IPS DF 4.7 (cell line): Measurements from ENCODE around the gene IRX1.

ENCODE experiments used
- DNase-seq: peaks from one replicate; pipeline ENCODE4 v3.0.0-alpha.2; 2013; ENCODE audit warnings: low spot score; ENCODE audit errors: extremely low read depth

Gene IRX1

DNA sequence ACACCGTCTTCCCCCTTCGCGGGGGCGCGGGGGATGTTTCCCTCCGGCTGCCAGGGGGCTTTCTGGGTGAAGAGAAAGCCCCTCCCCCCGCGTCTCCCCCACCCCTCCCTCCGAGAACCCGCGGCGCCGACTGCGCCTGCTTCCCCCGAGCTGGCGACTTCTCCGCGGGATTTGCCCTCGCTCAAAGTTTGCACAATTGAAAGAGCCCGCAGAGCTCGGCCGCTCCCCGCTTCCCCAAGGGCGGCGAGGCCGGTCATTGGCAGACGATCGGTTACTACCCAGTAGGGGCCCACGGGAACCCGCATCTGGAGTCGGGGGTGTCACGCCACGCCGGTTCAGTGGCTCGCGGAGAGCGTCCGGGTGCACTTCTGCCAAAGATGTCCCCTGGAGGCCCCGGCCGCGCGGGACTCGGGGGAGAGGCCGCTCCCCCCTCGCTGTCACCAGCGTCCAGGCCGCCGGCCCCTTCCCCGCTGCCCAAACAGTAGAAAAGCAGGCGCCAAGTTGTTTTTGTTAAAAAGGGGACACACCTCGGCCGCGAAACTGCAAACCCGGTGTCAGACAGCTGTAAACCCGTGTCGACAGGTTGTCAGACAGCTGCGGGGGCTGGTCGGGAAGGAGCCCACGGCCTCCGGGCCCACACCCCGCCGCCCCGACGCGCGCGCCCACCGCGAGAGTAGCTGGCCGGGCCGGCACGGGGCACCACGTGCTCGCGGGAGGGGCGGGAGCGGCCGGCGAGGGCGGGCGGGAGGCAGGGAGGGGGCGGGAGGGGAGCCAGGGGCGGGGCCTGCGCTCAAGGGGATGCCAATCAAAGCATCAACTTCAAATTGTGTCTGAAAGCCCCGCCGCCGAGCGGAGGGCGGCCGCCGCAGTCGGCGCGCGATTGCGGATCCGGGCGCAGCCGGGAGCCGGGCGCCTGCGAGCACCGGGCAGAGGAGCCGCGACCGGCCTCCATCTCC lies at the start of gene IRX1:
Gene IRX1, plus strand, starts transcription at position 827 of the 956 bp plus-strand sequence. CDS start 274 bp downstream, outside the sequence.
- DNase-seq: no peak

DNA sequence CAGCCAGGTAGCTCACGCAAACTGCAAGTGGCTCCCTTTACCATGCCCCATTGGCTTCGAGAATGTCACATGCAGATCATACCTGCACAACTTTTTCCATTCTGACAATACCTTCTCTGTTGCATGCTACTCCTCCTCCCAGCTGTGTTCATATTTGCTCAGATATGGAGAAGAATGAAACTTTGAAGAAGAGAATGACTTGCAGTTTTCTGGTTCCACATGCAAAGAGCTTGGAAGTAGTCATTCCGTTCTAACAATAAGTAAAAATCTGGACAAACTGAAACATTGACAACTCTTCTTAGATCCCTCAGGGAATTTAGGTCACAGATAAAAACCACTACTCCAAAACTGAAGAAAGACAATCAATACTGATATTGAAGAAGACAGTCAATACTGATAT lies 49.6 kb upstream of the IRX1 start:
- no peak for DNase-seq

DNA sequence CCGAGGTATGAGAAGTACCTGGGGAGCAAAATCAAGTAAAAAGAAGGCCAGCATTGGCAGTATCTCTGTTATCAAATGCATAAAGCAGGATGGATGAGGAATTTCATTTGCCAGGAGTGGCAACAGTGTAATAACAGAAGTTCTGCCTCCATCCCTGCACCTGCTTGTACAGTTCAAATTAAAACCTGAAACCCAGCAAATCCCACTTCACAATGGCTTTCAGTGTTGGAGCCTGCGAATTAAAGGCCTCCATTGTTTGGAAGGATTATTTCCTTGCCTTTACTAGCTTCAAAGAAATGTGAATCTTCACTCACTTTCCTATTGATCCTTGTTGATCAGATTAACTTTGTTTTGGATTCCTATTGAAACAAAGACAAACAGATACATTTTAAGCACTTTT lies 31.5 kb upstream of the IRX1 start:
- no peak for DNase-seq

DNA sequence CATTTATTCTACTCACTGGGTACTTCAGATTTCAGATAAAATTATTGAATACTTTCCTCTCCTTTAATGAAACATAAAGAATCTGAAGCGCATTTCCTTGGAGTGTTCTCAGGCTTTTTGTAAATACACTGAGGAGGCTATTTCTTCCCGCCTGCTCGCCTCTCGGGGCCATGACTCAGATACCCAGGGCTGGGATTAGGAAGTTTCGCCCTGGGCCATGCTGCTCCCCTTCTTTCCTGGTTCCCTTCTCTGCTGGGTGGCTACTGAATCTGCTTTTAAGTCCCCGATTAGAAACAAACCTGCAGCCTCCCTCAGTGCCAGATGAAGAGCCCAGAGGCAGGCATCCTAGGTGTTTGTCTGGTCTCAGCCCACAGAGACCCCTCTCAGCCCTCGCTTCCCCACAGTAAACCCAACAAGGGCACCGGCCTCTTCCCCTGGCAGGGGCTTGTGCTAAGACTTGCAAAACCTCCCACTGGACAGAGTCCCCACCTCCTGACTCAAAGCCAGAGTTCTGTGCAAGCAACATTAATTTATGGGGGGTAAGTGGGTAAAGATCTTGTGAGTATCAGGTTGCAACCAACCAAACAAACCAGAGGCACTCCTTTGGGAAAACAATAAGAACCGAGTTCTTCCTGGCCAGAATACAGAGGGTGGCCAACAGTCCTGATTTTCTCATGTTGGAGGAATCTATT lies 30.7 kb upstream of the IRX1 start:
- DNase-seq: no peak

DNA sequence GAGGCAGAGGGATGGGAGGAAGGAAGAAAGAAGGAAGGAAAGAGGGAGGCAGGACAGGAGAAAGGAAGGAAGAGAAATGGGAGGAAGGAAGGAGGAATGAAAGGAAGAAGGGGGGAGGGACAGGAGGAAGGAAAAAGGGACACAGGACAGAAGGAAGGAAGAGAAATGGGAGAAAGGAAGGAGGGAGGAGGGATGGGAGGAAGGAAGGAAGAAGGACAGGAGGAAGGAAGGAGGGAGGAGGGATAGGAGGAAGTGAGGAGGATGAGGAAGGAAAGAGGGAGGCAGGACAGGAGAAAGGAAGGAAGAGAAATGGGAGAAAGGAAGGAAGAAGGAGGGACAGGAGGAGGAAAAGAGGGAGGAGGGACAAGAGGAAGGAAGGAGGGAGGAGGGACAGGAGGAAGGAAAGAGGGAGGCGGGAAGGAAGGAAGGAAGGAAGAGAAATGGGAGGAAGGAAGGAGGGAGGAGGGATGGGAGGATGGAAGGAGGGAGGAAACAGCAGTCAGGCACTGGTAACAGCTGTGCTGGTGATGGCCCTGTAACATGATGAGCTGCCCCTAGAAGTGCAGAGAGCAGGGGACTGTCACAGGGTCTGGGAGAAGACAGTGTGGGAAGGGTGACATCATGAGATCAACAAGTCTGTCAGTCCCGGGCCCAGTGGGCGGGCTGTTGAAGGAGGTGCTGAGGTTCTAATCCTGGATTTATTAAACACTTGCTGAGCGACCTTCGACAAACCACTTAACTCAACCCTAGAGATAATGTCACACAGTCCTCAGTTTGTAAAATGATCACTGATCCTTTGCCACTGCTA lies 10.7 kb upstream of the IRX1 start:
- no peak for DNase-seq

DNA sequence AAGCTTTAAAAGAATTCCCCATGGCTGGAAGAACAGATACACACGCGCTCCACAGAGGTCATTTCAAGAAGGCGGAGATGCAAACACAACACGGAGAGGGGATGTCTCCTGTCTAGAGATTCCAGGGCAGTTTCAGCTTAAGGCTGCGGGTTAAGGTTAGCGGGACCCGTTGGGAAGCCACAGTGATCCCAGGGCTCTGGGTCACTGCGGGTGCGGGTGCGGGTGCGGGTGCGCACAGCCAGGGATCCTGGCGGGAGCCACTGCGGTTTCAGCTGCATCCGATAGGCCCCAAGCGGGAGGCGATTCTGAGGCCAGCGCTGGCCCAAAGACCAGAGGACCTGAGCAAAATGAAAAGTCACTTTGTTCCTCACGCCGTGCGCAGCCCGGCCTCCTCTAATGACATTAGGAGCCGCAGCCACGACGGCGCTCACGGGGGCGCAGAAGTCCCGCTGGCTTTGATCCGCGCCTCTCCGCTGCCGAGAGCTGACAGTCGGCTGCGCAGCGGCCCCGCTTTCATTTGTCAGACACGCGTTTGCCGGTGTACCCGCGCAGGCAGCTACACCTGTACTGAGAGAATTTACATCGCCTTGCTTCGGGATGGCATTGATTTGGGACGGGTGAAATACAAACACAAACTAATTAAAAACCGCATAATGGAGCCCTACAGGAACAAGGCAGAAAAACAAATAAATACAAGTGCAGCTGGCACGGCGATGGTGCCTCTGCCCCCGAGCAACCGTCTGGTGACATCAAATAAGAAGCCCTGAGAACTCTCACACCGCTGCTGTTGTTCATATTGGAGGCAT lies 5.3 kb upstream of the IRX1 start:
- DNase-seq: no peak

DNA sequence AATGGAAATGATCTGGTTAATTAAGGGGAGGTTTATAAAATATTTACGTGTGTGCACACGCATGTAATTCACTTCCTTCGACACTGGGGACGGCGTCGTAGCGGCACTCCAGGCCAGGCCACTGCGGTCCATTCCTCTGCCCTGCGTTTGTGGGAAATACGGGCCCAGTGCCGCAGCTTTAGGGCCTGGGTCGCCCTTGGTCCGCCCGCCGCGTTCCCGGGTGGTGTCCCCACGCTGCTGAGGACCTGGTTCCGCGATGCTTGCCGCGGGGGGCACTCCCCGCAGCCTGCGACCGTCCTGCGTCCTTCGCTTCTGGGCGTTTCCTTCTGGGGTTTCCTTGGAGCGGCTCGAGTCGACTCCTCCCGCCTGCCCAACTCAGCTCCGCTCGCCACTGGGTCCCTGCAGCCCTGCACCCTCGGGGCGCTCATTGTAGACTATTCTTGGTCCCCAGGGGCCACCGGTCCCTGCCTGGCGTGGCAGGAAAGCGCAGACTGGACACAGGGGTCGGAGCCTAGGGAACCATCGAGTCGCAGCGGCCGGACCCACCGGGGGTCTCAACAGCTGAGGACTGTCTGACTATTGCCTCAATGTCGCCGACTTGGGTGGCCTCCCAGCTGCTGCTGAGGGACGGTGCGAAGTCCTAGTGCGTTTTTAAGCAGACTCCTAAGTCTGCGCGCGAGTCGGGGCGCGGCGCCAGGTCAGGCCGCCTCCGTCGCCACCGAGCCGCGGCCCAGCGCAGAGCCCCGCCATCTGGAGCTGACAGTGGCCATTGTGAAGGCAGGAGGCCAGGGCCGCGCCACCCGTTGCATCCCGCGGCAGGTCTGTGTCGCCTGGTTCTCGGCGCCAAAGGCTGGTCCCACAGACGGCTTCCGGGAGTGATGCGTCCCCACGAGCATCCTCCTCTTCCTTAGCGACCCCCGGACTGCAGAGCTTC lies 4.4 kb upstream of the IRX1 start:
- no peak for DNase-seq

DNA sequence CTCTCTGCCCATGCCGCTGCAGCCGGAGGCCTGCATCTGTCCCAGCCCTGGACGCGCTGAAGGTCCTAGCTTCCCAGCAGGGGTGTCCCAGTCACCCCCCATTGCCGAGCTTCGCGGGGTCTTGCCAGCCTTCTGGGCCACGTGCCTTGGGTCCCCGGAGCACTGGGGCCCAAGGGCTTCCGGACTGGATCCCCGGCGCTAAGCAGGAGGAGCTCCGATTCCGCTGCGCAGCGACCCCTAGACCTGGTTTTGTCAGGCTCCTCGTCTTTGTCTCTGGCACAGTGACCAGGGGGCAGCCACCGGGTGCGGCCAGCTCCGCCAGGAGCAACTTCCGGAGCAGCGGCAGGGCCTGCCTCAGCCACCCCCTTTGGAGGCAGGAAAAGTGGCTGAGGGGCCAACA lies 3.3 kb upstream of the IRX1 start:
- DNase-seq: no peak

DNA sequence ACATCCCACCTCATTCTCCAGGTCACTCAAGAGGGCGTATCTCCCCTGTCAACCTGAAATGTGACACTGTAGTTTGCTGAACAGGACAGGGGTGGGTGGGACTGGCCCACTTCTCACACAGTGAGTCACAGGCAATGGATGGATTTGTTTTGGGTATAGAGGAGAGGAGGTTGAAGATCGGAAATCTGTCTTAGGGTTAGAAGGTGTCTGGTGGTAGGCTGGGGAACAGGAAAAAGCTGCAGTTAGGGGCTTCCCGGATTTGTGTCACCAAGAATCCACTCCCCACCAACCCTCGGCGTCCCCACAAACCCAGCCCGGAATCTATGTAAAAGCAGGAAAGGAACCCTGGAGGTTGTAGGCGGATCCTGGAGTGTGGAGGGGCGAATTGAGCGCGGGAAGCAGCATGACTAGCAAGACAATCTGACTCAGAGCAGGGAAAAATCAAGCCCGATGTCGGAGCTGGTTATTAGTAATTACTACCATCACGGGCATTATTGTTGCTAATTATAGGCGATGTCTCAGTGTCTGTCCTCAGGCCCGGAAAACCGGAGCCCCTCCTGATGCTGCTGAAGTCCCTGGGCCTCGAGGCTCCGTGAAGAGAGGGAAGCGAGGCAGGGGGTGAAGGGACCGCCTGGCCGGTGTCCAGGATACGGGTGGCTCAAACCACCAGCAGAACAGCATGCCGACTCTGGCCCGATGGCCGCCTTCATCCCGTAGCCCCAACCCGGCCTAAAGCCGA lies 1.7 kb upstream of the IRX1 start:
- DNase-seq: no peak

DNA sequence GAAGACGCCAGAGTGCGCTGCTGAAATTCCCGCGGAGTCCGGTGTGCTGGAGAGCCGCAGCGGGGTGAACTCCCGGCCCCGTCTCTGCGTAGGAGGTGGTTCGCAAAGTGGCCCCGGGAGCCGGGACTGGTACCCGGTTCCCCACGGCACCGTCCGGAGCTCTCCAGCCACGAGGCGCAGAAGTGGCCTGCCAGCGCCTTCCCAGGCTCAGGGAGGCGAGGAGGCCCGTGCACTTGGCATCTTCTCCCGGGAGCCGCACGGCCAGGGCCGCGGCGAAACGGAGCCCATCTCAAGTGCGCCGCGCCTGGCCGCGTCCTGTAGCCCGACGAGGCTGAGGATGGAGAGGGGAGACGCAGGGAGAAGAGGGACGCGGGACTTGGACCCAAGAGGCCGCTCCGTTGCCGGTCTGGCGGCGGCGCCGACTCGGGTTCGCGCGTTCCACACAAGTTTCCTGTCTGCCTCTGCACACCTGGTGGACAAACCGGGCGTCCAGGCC lies 1.1 kb upstream of the IRX1 start:
- no peak for DNase-seq

DNA sequence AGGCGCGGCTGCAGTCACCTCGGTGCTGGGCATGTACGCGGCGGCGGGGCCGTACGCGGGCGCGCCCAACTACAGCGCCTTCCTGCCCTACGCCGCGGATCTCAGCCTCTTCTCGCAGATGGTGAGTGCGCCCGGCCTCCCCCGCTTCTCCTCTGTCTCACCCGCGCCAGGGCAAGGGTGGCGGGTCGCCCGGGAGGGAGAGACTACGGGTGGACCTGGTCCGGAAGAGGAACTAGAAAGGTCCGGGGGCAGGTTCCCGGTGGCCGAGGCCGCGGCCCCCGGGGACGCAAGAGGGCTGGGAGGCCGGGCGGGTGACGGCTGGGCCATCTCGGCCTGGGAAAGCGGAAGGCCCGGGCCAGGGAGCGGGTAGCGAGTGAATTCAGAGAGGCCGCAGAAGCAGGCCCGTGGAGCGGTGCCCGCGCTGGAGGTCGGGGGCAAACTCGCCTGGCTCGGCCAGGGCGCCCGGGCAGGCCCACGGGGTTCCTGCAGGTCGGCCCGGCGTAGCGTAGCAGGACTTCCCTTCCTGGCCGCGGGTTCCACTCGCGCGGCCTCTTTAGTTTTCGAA lies 711 bp downstream of the IRX1 start:
- no peak for DNase-seq

DNA sequence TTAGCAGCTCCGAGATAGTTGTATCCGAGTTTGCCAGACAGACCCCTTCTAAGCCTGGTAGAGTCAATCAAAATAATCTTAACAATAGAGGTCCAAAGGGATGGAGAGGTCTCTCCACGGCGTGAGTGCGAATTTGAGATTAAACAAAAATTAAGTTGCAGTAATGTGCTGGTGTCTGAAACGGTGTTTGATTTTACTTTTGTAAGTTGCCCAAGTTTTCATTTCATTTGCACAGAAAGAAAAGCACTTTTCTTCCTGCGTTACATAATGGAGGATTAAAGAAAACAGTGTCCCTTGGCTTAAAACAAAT lies 1.2 kb downstream of the IRX1 start:
- no peak for DNase-seq

DNA sequence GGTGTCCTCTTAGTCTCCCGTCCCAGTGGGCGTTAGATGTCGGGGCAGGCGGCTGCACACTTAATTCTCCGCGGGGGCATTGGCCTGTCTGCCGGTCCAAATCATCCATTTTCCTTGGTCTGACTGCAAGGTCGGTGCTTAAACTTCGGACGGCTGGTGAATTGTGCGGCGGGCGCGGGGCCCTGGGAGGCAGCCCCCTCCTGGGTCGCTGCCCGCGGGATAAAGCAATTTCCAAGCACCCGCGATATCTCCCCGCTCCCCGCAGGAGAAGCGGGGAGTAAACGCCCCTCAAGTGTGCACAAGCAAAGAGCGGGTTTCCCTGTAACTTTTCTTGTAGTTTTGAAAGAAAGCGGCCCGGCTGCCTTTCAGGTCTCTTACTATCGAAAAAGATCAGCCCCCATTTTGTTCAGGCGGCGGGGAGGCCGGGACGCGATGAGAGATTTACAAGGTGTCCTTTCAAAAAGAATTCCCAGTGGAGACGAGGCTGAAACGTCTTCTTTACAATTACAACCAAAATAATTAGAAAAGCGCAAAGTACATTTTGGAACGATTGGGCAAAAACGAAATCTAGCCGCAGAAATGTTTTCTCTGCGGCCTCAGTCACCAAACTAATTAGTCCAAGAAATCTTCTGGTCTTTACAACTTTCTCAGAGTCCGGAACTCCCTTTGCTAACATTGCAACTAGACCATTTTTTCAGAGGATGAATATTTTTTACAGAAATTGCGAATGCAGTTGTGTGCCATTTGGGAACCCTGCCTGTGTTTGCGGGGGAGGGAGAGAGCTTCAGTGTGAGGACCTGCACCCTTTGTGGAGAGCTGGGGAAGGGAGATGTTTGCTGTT lies 1.8 kb downstream of the IRX1 start:
- no peak for DNase-seq

DNA sequence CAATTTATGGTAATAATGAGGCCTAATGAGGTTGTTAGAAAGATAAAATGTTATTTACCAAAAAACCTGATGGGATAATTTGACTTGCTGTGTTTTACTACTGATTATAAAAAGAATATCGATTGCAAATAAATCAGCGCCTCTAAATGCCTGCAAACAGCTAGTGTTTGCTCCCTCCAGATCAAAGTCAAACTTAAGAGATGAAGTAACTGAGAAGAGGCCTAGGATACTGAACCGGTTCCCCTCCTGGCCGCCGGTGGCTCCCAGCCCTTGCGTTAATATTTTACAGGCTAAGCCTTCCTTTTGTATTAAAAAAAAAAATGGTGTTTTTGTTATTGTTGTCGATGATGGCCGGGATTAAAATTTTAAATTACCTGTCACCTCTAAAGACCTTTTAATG lies 2.6 kb downstream of the IRX1 start:
- DNase-seq: no peak

DNA sequence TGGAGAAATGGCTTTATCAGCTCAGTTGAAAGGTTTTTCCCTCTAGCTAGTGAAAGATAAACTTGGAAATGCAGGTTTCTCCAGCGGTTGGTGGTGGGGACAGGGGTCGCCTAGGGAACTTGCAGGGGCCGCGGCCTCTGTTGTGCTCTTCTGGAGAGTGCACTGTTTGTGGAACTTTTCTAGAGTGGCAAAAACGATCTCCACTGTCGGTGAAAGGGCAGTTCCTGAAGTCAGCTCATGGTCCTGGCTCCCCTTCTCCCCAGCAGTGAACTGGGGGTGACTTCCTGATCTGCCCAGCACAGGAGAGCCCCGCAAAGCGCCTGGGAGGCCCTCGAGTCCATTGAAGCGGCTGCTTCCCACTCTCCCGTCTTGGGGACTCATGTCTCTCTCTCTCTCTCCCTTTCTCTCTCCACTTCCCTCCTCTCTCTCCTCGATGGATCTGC lies 3.2 kb downstream of the IRX1 start:
- no peak for DNase-seq

DNA sequence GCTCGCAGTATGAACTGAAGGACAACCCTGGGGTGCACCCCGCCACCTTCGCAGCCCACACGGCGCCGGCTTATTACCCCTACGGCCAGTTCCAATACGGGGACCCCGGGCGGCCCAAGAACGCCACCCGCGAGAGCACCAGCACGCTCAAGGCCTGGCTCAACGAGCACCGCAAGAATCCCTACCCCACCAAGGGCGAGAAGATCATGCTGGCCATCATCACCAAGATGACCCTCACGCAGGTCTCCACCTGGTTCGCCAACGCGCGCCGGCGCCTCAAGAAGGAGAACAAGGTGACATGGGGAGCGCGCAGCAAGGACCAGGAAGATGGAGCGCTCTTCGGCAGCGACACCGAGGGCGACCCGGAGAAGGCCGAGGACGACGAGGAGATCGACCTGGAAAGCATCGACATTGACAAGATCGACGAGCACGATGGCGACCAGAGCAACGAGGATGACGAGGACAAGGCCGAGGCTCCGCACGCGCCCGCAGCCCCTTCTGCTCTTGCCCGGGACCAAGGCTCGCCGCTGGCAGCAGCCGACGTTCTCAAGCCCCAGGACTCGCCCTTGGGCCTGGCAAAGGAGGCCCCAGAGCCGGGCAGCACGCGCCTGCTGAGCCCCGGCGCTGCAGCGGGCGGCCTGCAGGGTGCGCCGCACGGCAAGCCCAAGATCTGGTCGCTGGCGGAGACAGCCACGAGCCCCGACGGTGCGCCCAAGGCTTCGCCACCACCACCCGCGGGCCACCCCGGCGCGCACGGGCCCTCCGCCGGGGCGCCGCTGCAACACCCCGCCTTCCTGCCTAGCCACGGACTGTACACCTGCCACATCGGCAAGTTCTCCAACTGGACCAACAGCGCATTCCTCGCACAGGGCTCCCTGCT lies 3.8 kb downstream of the IRX1 start:
- DNase-seq: no peak
